ENCODE measurements around the gene KCNMA1.

The KCNMA1 gene

DNA sequence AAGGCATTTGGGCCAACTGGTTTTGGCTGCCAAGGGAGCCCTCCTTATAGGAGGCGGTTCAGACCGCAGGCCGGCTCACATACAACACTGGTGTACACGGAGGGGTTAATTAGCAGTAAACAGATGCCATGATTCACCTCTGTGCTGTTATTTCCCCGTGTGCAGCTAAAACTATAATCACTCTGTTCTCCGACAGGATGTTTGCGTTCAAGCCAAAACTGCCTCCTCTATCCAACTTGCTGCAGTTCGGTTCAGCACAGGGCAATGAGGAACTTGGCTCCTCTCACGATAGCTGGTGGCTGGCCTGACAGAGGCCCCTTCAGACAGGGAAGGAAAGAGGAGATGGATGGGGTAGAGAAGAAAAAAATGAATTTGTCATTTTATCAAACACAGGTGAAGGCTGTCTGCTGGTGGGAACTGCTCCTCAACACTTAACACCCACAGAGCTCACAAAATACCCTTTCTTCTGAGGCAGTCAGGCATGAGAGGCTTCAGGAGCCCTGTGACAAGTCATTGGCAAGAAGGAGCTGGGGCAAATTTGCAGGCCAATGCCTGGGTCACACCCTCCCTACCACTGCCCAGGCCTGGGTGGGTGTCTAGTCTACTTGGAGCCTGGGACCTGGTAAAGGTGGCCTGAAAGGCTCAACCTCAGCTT is 24.0 kb downstream of the KCNMA1 start:
- no peak for FAIRE-seq
- TF ChIP-seq POLR2A (IDR thresholded peaks at IDR 0.05; ENCODE audit: low read depth, low read length): no peak

DNA sequence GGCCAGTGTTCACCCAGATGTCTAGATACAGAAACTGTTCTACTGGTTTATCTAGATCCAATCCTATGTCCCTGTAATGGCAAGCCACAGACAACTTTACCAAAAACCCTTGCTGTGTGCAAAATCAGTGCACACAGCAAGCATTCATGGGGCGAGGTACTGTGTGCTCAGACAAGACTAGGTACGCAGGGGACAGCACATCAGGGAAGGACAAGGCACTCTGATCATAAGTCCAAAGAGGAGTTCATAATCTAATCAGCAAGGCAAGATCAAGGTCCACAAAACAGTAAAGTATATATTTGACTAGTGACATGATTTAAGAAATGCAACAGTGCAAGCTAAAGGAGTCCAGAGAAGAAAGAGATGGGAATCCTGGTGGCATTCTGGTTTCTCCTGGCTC is 25.9 kb downstream of the KCNMA1 start:
- no peak for TF ChIP-seq POLR2A (IDR thresholded peaks at IDR 0.05; ENCODE audit: low read depth, low read length)
- DNase-seq (ENCODE audit: insufficient read length, low spot score) (no peak), FAIRE-seq (no peak)

More for the DNA sequence above, 24.0 kb downstream of the KCNMA1 start:
- no peak for DNase-seq (ENCODE audit: insufficient read length, low spot score)

DNA sequence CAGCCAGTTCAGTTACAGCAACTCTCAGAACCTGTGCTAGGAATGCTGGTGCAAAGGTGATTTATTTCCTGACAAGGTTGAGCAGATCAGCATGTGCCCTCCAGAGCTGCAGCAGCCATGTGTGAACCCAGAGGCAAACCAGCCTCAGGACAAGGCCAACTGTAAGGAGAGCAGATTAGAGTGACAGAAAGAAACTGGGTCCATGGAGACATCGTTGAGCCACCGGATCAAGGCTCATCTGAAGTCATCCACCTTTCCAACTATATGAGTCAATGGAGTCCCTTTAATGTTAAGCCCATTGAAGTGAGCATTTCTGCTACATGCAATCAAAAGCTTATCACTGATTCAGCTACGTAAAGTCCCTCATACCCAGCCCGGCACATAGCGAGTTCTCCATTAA is 26.4 kb downstream of the KCNMA1 start:
- no peak for TF ChIP-seq POLR2A (IDR thresholded peaks at IDR 0.05; ENCODE audit: low read depth, low read length)
- no peak for FAIRE-seq
- no peak for DNase-seq (ENCODE audit: insufficient read length, low spot score)

DNA sequence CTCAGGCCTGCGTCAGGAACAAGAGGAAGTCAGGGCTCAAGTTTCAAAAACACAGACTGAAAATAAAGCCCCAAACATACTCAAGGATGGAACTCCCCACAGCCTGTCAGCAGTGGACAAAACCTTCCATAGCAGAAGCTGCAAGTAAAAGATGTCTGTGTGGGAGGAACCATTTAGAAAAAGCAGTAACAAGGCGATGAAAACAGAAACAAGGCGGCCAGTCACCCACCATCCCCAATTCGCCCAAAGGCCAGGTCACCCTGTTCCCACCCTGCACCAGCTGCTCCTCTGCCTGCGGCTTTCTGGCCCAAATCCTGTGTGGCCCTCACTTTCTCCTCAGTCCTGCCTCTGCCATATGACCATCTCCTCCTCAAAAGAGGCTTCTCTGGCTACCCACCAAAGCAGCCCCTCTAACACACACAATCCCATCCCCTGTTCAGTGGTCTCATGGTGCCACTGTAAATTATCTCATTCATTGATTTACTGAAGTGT is 27.8 kb downstream of the KCNMA1 start:
- no peak for TF ChIP-seq POLR2A (IDR thresholded peaks at IDR 0.05; ENCODE audit: low read depth, low read length)
- DNase-seq (ENCODE audit: insufficient read length, low spot score): no peak
- FAIRE-seq: no peak

DNA sequence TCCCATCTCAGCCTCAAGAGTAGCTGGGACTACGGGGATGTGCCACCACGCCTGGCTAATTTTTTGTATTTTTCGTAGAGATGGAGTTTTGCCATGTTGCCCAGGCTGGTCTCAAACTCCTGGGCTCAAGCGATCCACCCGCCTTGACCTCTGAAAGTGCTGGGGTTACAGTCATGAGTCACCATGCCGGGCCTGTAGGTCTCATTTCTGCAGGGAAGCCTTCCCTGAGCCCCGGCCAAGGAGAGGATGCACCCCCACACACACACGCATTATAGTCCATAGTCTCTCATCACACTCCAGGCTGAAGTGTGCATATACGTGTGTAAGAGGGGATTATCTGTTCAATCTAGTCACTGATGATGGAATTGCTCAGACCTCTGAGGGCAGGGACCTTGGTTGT is 29.3 kb downstream of the KCNMA1 start:
- DNase-seq (ENCODE audit: insufficient read length, low spot score) (no peak), FAIRE-seq (no peak)
- no peak for TF ChIP-seq POLR2A (IDR thresholded peaks at IDR 0.05; ENCODE audit: low read depth, low read length)

DNA sequence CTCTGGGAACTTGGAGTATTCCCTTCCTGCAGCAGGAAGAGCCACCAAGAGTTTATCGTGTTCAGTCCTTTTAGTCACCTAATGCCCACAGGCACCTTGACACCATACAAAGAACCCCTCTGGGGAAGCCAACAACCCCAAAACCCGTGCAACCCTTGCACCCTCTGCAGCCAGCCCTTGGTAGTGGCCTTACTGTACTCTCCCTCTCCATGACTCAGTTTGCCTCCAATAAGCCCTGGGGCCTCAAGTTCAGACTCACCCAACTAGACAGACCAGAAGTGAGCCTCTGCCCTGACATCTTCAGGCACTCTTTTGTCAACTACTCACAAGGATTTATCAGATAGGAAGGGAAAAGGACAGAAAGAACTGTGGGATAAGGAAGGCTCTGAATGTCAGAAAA is 30.9 kb downstream of the KCNMA1 start:
- TF ChIP-seq POLR2A (IDR thresholded peaks at IDR 0.05; ENCODE audit: low read depth, low read length): no peak
- FAIRE-seq: no peak
- DNase-seq (ENCODE audit: insufficient read length, low spot score): no peak

DNA sequence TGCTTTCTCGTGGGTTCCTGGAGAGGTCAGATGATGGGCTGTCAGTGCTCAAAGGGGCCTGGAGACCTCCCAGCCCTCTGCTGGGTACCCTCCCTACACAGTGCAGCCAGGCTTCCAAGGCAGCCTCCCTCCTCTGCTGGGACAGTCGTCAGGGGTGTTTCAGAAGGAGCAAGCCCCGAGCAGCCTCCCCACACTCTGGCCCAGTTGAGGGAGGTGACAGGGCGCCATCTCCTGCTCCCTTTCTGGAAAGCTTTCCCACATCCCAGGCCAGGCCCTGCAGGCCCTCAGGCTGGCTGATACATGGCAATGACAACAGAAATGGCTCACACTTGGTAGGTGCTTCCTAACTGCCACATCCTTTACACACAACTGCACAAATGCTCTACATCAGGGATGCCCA is 32.1 kb downstream of the KCNMA1 start:
- no peak for TF ChIP-seq POLR2A (IDR thresholded peaks at IDR 0.05; ENCODE audit: low read depth, low read length)
- FAIRE-seq (no peak), DNase-seq (ENCODE audit: insufficient read length, low spot score) (no peak)

DNA sequence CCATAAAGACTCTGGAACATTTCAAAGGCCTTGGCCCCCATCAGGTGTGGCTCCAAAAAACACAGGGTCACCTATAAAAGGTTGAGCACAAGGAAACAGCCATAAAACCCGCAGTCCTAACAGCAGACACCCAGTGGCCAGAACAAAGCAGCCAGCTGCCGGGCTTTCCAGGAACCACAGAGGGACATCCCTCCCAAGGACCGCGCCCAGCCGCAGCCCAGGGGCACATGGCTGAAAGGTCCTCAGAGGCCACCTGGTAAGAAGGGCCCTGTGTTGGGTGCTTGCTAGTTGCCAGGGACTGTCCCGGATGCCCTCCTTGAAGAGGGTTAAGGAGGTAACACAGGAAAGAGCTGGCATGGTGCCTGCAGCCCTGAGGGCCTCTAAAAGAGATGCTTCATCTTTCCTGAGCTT is 32.7 kb downstream of the KCNMA1 start:
- no peak for TF ChIP-seq POLR2A (IDR thresholded peaks at IDR 0.05; ENCODE audit: low read depth, low read length)
- FAIRE-seq (no peak), DNase-seq (ENCODE audit: insufficient read length, low spot score) (no peak)

DNA sequence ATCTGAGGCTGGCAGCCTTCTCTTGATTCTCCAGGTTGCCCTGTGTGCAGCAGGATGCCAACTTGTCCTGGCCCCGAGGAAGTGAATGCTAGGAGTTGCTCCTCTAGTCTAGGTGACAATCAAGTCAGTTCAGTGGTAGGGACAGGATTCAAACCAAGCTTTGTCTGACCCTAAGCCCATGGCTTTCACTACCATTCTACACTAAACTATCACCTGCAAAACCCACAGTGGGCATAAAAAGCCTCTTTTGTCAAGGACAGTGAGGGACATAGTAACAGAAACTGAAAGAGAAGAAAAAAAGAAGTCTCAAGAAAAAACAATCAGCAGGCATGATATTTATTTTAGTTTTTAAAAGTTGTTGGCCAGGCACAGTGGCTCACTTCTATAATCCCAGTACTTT is 33.5 kb downstream of the KCNMA1 start:
- DNase-seq (ENCODE audit: insufficient read length, low spot score) (no peak), FAIRE-seq (no peak)
- TF ChIP-seq POLR2A (IDR thresholded peaks at IDR 0.05; ENCODE audit: low read depth, low read length): no peak

DNA sequence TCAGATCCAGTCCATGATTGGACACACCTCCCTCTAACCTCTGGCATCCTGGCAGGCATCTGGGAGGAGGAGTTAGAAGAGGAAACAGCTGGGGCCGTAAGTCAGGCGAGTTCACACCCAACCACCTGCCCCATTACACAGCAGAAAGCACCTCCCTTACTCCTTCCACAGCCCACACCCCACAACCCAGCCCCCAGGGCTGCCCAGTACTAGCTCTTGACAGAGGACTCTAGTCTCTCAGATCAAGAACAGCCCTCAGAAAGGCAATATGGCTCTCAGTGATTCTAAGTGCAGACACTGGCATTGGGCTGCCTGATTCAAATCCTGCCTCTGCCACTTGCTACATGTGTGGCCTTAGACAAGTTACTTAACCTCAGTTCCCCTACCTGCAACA is 34.1 kb downstream of the KCNMA1 start:
- no peak for TF ChIP-seq POLR2A (IDR thresholded peaks at IDR 0.05; ENCODE audit: low read depth, low read length)
- DNase-seq (ENCODE audit: insufficient read length, low spot score) (peak; percentile 57), FAIRE-seq (no peak)

DNA sequence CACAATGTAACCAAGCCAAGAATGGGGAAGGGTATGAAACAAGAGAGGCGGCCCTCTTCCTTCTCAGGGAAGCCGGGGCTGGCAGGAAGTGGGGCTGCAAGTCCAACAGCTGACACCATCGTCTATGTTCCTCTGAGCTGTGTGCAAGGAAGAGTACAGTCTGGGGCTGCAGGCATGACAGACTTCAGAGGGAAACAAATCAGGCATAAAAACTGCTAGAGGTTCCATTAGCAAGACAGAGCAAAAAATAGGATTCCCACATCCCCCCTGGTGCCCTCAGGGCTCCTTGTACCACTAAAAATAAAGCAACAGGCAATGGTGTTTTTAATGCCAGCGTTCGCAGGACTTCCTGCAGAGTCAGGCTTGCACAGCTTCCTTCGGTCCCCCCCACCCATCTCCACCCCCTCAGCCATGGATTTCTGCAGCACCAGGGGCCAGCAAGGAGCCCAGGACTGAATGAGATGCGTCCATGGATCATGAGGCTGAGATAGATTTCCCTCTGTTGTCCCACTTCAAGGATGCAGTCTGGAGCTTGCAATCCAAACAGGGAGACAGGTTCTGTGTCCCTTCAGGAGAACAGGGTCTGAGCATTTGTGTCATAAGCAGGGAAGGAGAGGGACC is 34.6 kb downstream of the KCNMA1 start:
- DNase-seq (ENCODE audit: insufficient read length, low spot score) (no peak), FAIRE-seq (no peak)

DNA sequence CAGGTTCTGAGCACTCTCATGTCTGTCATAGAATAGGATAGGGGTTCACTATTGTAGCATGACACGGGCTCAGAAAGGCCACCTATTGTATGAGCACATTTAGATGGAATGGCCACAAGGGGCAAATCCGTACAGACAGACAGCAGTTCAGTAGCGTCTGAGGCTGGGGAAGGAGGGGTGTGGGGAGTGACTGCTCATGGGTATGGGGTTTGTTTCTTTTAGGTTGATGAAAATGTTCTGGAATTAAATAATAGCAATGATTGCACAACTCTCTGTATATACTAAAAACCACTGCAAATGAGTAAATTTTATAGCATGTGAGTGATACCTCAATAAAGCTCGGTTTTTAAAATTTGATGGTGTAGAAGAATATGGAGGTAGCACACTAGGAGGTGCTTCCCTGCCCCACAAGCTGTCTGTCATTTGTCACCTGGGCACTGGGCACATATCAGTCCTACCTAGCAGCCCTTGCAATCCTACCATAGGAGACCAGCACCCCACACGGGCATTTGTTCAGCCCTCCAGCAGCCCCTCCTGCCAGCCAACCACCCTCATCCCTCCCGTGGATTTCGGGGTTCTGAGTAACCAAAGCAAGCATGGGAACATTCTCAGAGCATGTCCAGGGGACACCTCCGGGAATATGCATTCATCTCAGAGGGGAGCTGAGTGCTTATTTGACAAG is 35.2 kb downstream of the KCNMA1 start:
- TF ChIP-seq POLR2A (IDR thresholded peaks at IDR 0.05; ENCODE audit: low read depth, low read length): no peak
- no peak for FAIRE-seq
- DNase-seq (ENCODE audit: insufficient read length, low spot score): no peak

More for the DNA sequence above, 34.6 kb downstream of the KCNMA1 start:
- no peak for TF ChIP-seq POLR2A (IDR thresholded peaks at IDR 0.05; ENCODE audit: low read depth, low read length)

DNA sequence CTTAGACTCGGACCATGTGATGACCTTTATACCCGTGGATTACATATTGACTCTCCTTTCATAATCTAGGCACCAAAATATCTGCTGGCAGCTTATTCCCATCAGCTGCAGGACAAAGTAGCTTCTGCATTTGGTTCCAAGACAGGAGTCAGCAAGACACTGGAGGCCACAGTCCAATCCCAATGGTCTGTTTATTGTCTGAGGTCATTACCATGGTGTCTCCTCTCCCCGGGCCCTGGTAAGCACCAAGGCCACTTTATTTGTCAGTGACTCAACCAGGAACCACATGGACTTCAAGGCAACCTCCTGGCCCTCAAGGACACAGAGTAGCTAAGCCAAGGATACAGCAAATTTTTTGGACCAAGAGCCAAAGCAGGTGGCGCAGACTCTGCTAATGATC is 36.1 kb downstream of the KCNMA1 start:
- no peak for DNase-seq (ENCODE audit: insufficient read length, low spot score)
- no peak for FAIRE-seq
- no peak for TF ChIP-seq POLR2A (IDR thresholded peaks at IDR 0.05; ENCODE audit: low read depth, low read length)

DNA sequence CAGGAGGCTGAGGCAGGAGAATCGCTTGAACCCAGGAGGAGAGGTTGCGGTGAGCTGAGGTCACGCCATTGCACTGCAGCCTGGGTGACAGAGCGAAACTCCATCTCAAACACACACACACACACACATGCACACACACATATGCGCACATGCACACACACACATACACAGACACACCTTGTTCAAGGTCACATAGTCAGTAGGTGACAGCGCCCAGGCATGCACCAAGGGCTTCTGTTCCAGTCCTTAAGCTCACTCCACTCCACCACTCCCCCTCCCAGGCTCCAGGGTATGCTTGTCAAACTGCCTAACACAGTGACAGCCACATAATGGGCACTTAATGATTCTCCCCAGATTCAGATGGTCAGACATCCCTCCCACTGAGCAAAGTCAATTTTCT is 37.0 kb downstream of the KCNMA1 start:
- no peak for FAIRE-seq
- DNase-seq (ENCODE audit: insufficient read length, low spot score): no peak
- TF ChIP-seq POLR2A (IDR thresholded peaks at IDR 0.05; ENCODE audit: low read depth, low read length): no peak

DNA sequence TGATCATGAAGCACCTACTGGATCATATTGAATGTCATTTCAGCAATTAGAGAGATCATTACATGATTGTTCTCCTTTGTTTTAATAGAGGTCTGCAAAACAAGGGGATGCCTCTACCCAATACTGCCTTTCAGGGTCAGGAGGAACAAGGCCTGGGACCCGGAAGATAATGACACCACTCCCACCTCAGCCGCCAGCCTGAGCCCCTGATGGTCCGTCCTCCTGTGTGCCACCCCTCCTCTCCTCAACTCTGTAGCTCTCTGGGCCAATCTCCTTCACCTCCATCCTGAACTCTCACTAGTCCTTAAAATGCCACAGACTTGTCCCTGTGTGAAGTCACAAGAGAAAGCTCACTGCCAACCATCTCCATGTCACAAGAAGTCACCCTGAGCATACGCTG is 38.0 kb downstream of the KCNMA1 start:
- DNase-seq (ENCODE audit: insufficient read length, low spot score) (no peak), FAIRE-seq (no peak)
- TF ChIP-seq POLR2A (IDR thresholded peaks at IDR 0.05; ENCODE audit: low read depth, low read length): no peak

Measured in H54 (cell line).